ENCODE data around the gene PHLDB1.

PHLDB1 gene

DNA sequence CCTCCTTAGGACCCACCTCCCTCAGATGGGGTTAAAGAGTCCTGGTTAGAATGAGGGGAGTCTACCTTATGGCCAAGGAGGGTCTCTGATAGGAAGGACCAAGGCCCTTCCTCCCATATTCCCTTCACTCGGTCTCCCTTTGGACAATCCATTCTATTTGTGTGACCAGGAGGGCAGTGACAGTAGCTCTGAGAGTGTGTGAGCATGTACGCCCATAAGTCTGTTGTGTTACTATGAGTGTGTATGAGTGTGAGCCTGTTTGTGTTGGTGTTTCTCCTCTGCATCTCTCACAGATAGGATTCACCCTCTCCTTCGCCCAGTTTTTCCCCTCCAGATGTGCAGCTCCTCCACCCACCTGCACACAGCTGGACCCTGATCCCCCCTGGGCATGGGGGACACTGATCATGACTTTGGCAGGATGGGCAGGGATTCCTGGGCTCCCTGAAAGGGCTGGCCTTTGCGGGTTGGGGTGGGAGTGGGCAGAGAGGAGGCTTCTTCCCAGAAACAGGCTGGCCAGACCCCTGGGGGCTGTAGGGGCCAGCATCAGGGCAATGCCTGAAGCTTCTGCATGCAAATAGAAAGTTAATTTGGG is 14.5 kb downstream of the PHLDB1 start:
- no peak for DNase-seq (ENCODE audit: low read depth in 2 of 2)

DNA sequence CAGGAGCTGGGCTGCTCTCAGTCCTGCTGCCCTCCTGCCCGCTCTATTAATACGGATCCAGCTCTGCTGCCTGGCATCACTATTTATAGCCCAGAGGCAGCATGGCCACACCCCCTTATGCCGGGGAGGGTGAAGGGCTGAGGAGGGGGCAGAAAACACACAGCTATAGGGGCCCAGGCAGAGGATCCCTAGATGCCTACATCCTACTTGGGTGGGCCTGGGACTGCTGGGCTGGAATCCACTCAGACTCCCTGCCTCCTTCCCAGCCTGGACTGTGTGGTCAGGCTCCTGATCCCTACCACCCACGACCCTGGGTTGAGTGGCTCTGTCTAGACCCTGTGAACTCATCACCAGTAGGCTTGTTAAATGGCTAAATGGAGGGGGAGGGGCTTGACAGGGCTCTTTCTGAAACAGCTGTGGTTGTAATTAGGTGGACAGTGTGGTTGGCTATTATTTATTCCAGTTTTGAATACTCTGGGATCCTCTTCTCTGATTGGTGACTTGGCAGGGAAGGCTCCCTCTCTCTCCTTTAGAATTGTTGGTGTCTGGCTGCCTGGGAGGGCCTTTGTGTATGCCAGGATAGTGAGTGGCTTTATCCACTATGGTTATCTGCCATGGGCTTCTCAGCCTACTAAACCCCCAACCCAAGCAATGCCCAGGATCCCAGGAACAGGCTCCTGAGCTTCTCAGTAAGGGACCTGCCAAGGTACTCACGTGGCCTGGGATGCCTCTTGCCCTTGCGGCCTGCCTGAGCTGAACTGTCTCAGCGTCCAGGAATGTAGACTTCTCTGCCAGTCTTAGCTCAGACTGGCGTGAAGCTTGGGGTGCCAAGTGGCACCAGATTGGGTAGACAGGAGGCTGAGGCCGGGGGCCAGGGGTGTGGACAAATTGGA is 15.2 kb downstream of the PHLDB1 start:
- DNase-seq (ENCODE audit: low read depth in 2 of 2): no peak

DNA sequence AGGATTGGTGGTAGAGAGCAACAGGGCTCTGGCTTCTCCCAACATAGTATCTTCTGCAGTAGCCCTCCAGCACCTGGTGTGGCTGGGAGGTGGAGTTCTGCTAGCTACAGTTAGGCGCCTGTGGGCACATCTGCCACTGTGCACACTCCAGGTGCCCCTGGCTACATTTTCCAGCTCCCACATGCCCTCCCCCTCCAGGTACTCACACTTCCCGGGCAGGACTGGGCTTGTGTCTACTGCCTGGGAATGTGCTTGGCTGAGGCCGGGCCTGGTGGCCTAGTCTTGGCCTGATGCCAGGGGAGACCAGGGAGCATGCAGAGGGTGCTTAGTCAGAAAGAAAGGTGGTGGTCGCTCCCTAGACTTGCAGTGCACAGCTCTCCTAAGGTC is 15.8 kb downstream of the PHLDB1 start:
- no peak for DNase-seq (ENCODE audit: low read depth in 2 of 2)

DNA sequence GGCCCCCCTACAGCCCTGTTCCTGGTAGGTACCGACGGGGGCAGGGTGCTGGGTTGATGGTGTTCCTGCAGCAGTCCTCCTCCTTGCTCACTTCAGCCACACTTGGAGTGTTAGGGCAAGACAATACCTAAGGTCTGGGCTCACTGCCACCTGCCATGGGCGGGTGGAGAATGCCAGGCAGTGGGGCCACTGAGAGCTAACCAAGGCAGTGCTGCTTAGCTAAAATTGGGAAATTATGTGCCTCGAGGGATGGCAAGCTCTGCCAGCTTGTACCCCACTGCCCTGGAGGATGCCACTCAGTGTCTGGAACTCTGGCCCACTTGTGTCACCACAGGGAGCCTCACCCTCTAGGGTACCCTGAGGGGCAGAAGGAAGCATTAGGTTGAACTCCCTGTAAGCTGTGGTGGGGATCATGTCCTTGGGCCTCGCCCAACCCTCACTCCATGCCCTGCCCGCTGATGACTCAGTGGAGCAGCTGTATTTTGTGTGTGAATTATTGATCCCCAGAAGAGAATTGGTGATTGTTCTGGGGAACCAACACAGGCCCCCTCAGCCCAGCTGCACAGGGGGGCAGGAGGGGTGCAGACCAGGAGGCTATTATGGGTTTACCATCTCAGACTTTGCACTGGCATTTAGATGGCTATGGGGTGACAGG is 17.7 kb downstream of the PHLDB1 start:
- DNase-seq (ENCODE audit: low read depth in 2 of 2): no peak

GRCh38 chr11:118625976-118626375 is 18.6 kb downstream of the PHLDB1 start:
- no peak for DNase-seq (ENCODE audit: low read depth in 2 of 2)

- no peak for DNase-seq (ENCODE audit: low read depth in 2 of 2)
These were observed 20.2 kb downstream of the PHLDB1 start for GRCh38 chr11:118627566-118627965.

DNA sequence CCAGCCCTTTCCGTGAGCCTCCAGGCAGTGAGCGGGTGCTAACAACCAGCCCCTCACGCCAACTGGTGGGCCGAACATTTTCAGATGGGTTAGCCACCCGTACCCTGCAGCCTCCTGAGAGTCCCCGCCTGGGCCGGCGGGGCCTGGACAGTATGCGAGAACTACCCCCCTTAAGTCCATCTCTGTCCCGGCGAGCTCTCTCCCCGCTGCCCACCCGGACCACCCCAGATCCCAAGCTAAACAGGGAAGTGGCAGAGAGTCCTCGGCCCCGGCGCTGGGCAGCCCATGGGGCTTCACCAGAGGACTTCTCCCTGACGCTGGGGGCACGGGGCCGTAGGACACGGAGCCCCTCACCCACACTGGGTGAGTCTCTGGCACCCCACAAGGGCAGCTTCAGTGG is 20.6 kb downstream of the PHLDB1 start:
- DNase-seq (ENCODE audit: low read depth in 2 of 2): no peak

- no peak for DNase-seq (ENCODE audit: low read depth in 2 of 2)
These were observed 21.0 kb downstream of the PHLDB1 start for GRCh38 chr11:118628432-118628831.

GRCh38 chr11:118628861-118629549 is 21.6 kb downstream of the PHLDB1 start:
- DNase-seq (ENCODE audit: low read depth in 2 of 2): no peak

DNA sequence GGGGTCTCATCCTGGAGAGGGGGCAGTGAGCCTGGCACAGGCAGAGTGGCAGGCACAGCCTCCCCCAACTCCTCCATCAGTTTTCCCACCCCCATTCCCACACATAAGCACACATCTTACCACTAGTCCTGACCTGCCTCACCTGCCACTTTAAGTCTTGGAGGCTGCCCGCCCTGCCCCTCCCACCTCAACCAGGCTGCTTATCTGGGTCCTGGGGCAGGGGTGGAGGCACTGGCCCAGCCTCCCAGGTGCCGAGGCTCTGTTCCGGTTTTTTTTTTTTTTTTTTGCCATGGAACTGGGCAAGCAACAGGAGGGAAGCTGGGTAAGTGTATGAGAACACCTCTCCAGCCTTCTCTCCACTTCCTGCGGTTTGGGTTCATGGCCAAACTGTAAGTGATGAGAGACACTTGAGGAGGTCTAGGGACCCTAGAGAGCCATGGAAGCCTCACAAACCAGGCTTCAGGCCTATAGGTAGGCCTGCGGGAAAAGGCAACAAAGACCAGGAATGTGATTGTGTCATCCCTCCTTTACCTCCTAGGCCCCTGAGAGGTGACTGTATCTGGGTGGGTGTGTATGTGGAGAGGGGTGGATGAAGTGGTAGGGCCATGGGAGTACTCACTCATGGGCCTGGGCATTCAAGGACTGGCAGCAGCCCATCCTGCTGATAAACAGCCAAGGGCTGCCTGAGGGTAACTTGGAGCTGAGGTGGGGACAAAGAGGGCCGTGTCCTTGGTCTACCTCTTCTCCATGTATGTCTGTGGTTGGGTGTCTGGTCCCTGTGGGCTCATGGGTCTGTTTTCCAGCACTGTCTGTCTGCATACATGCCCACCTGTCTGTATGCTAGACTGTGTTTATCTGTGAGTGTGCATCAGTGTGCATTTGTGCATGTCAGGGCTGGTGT is 22.6 kb downstream of the PHLDB1 start:
- no peak for DNase-seq (ENCODE audit: low read depth in 2 of 2)

DNA sequence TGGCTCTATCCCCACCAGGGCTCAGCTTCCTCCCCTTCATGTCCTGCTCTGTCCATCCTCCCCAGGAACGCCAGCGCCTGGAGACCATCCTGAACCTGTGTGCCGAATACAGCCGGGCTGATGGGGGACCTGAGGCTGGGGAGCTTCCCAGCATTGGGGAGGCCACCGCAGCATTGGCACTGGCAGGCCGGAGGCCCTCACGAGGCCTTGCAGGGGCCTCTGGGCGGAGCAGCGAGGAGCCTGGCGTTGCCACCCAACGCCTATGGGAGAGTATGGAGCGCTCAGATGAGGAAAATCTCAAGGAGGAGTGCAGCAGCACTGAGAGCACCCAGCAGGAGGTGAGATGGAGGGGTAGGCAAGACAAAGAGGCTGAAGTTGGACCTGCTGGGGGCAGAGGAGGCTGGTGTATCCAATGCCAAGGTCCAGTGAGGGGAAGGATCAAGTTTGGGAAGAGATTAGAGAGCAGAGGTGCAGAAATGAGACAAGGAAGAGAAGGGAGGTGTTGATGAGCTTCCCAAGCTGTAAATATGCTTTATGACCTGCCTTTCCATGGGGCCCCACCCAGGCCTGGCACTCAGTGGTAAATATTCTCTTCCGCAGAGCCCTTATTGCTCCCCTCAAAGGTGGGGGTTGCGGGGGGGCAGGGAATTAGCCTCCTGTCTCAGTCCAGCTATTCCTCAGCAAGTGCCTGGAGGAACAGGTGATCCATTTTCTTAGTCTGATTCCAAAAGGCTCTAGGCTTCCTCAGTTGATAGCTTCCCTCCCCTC is 23.9 kb downstream of the PHLDB1 start:
- no peak for DNase-seq (ENCODE audit: low read depth in 2 of 2)

GRCh38 chr11:118632577-118633318 is 25.3 kb downstream of the PHLDB1 start:
- DNase-seq (ENCODE audit: low read depth in 2 of 2): no peak

- DNase-seq (ENCODE audit: low read depth in 2 of 2): no peak
These were observed 25.9 kb downstream of the PHLDB1 start for GRCh38 chr11:118633319-118633690.

- DNase-seq (ENCODE audit: low read depth in 2 of 2): no peak
These were observed 26.6 kb downstream of the PHLDB1 start for GRCh38 chr11:118633979-118634378.

GRCh38 chr11:118634431-118635236 is 27.2 kb downstream of the PHLDB1 start:
- DNase-seq (ENCODE audit: low read depth in 2 of 2): no peak

- DNase-seq (ENCODE audit: low read depth in 2 of 2): no peak
These were observed 27.8 kb downstream of the PHLDB1 start for GRCh38 chr11:118635237-118635591.

DNA sequence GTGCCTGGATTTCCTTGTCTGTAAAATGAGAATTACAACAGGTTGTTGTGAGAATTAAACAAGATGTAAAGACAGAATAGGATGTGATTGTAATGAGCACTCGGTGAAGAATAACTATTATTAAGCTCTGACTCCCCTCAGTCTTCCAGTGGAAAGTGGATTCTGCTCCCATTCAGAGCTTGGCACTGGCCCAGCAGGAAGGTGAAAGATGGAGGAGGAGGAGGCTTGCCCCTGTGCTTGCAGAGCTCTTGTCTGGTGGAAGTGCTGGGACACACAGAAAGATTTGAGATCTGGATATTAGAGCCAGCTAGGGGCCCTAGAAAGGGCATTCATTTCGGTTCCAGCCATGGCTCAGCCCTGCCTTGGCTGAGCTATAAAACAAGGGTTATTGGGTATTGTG is 28.2 kb downstream of the PHLDB1 start:
- DNase-seq (ENCODE audit: low read depth in 2 of 2): no peak

GRCh38 chr11:118636569-118637290 is 29.3 kb downstream of the PHLDB1 start:
- no peak for DNase-seq (ENCODE audit: low read depth in 2 of 2)
